ENCODE measurements around the gene ZBTB7A.

Gene ZBTB7A

GRCh38 chr19:4052114-4052992 lies 14.3 kb downstream of the ZBTB7A start:
- DNase-seq = no peak

- no peak for DNase-seq
These were observed 15.3 kb downstream of the ZBTB7A start for GRCh38 chr19:4051175-4052101.

GRCh38 chr19:4049432-4049831 lies 17.3 kb downstream of the ZBTB7A start:
- DNase-seq = no peak

- no peak for DNase-seq
These were observed 19.6 kb downstream of the ZBTB7A start for GRCh38 chr19:4046946-4047683.

- DNase-seq = no peak
These were observed 20.4 kb downstream of the ZBTB7A start for GRCh38 chr19:4046362-4046691.

GRCh38 chr19:4045597-4046361 lies 20.9 kb downstream of the ZBTB7A start:
- no peak for DNase-seq

GRCh38 chr19:4044990-4045465 lies 21.7 kb downstream of the ZBTB7A start:
- no peak for DNase-seq

GRCh38 chr19:4043966-4044715 lies 22.6 kb downstream of the ZBTB7A start:
- no peak for DNase-seq

GRCh38 chr19:4043401-4043800 lies 23.3 kb downstream of the ZBTB7A start:
- no peak for DNase-seq

- no peak for DNase-seq
These were observed 24.0 kb downstream of the ZBTB7A start for GRCh38 chr19:4042731-4043082.

- DNase-seq = no peak
These were observed 24.5 kb downstream of the ZBTB7A start for GRCh38 chr19:4042064-4042730.

GRCh38 chr19:4038661-4039423 lies 27.9 kb downstream of the ZBTB7A start:
- no peak for DNase-seq

GRCh38 chr19:4038057-4038456 lies 28.6 kb downstream of the ZBTB7A start:
- no peak for DNase-seq

GRCh38 chr19:4037301-4037949 lies 29.3 kb downstream of the ZBTB7A start:
- no peak for DNase-seq

- no peak for DNase-seq
These were observed 30.0 kb downstream of the ZBTB7A start for GRCh38 chr19:4036576-4037300.

GRCh38 chr19:4035582-4035981 lies 31.1 kb downstream of the ZBTB7A start:
- DNase-seq = no peak

GRCh38 chr19:4035018-4035566 lies 31.6 kb downstream of the ZBTB7A start:
- DNase-seq = no peak
